SK-N-SH treated with all-trans-retinoic acid at 6 μM for 48 hours (cell line): ENCODE measurements around the gene MAP1A.
"Not testable (repeated sequence)": the region's sequence is repeated elsewhere in the genome, so short reads cannot be mapped to it uniquely, and the experiment has no call there.

Experiments used
- ATAC-seq: fragments of 200-7000 bp; cut with Tn5 transposase; 3 replicates; pipeline ENCODE4 v1.9.1; 2020; ENCODE audit warnings: mild to moderate bottlenecking, moderate library complexity
- ARNTL ChIP-seq: fragments of 450-650 bp; formaldehyde crosslinking; IDR thresholded peaks from 2 replicates; pipeline ENCODE4 v1.5.0; 2020; ENCODE audit warnings: low read depth, mild to moderate bottlenecking, moderate library complexity, borderline replicate concordance
- BACH2 ChIP-seq: fragments of 250-450 bp; sonication (Bioruptor Pico); IDR thresholded peaks from 2 replicates; pipeline ENCODE4 v1.9.0; 2021; ENCODE audit warnings: mild to moderate bottlenecking, borderline replicate concordance
- ESRRG ChIP-seq: fragments of 250-450 bp; sonication (Bioruptor Pico); IDR thresholded peaks from 2 replicates; pipeline ENCODE4 v1.6.1; 2021; ENCODE audit warnings: mild to moderate bottlenecking
- GLIS3 ChIP-seq: fragments of 250-450 bp; sonication (Bioruptor Pico); IDR thresholded peaks from 2 replicates; pipeline ENCODE4 v1.5.0; 2020; ENCODE audit warnings: mild to moderate bottlenecking, moderate library complexity
- ISL1 ChIP-seq: fragments of 250-450 bp; sonication (Bioruptor Pico); IDR thresholded peaks from 2 replicates; pipeline ENCODE4 v2.1.2; 2022; ENCODE audit warnings: mild to moderate bottlenecking, moderate library complexity
- OSR1 ChIP-seq: fragments of 250-450 bp; sonication (Bioruptor Pico); IDR thresholded peaks from 2 replicates; pipeline ENCODE4 v1.8.0; 2022; ENCODE audit warnings: moderate library complexity, mild to moderate bottlenecking, inconsistent platforms
- PATZ1 ChIP-seq: fragments of 250-450 bp; sonication (Bioruptor Pico); IDR thresholded peaks from 2 replicates; pipeline ENCODE4 v1.8.0; 2020; ENCODE audit warnings: mild to moderate bottlenecking, moderate library complexity, borderline replicate concordance
- POU6F1 ChIP-seq: fragments of 250-450 bp; sonication (Bioruptor Pico); IDR thresholded peaks from 2 replicates; pipeline ENCODE4 v1.8.0; 2021; ENCODE audit warnings: low read depth, mild to moderate bottlenecking, moderate library complexity, borderline replicate concordance
- PPARA ChIP-seq: fragments of 250-450 bp; sonication (Bioruptor Pico); IDR thresholded peaks from 2 replicates; pipeline ENCODE4 v1.5.0; 2020; ENCODE audit warnings: mild to moderate bottlenecking, borderline replicate concordance
- RARB ChIP-seq: fragments of 250-450 bp; sonication (Bioruptor Pico); IDR thresholded peaks from 2 replicates; pipeline ENCODE4 v1.8.0; 2021; ENCODE audit warnings: mild to moderate bottlenecking, moderate library complexity
- SNAI2 ChIP-seq: fragments of 250-450 bp; sonication (Bioruptor Pico); IDR thresholded peaks from 2 replicates; pipeline ENCODE4 v1.5.0; 2020; ENCODE audit warnings: mild to moderate bottlenecking, moderate library complexity
- TCF4 ChIP-seq: fragments of 250-450 bp; sonication (Bioruptor Pico); IDR thresholded peaks from 2 replicates; pipeline ENCODE4 v1.8.0; 2021; ENCODE audit warnings: mild to moderate bottlenecking, moderate library complexity, borderline replicate concordance
- TOX ChIP-seq: fragments of 250-450 bp; sonication (Bioruptor Pico); IDR thresholded peaks from 2 replicates; pipeline ENCODE4 v1.8.0; 2021; ENCODE audit warnings: mild to moderate bottlenecking, moderate library complexity, borderline replicate concordance
- TSHZ2 ChIP-seq: fragments of 250-450 bp; sonication (Bioruptor Pico); IDR thresholded peaks from 2 replicates; pipeline ENCODE4 v1.5.0; 2020; ENCODE audit warnings: mild to moderate bottlenecking, moderate library complexity
- ZC3H10 ChIP-seq: fragments of 250-450 bp; sonication (Bioruptor Pico); IDR thresholded peaks from 2 replicates; pipeline ENCODE4 v1.5.1; 2021; ENCODE audit warnings: mild to moderate bottlenecking, moderate library complexity
- ZFP30 ChIP-seq: fragments of 450-650 bp; formaldehyde crosslinking; IDR thresholded peaks from 2 replicates; pipeline ENCODE4 v1.5.0; 2022; ENCODE audit warnings: mild to moderate bottlenecking, moderate library complexity
- ZNF565 ChIP-seq: fragments of 450-650 bp; formaldehyde crosslinking; conservative IDR thresholded peaks from 2 replicates; pipeline ENCODE4 v1.5.0; 2020; ENCODE audit warnings: low read depth, mild to moderate bottlenecking, moderate library complexity
- ZNF70 ChIP-seq: fragments of 450-650 bp; formaldehyde crosslinking; IDR thresholded peaks from 2 replicates; pipeline ENCODE4 v1.5.0; 2020; ENCODE audit warnings: mild to moderate bottlenecking, moderate library complexity
- ZNF8 ChIP-seq: fragments of 450-650 bp; formaldehyde crosslinking; IDR thresholded peaks from 2 replicates; pipeline ENCODE4 v1.5.0; 2020; ENCODE audit warnings: mild to moderate bottlenecking, moderate library complexity

MAP1A gene

DNA sequence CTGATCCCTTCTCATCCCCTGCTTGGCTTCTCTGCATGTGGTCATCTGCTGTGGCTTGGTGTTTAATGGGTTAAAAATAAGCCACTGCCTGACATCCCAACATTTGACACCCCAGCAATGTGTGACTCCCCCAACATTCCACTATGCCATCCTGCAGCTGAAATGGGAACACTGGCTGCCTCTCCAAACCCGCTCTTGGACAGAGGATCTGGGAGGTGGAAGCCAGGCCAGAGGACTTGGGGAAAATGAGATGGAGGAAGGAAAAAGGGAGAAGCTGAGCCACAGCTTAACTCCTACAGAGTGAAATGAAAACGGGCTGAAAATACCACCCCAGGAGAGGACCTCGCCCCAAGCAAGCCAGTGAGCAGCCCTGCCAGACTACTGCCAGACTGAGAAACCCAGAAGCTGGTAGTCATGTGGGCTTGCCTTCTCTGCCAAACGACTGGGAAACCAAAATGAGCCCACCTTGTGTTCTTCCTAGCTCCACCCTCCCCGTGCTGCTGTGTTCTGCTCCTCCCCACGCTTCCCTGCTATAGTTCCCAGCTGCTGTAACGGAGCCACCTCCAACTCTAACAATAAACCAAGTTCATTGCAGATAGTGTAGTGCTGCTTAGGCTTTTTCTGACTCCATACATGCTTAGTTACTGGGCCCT lies 13.7 kb downstream of the MAP1A start:
- no peak; the same call in 1 of the 3 replicates for ATAC-seq
- no peak for TF ChIP-seq RARB (CRISPR knock-in tag)
- no peak for TF ChIP-seq PATZ1 (CRISPR knock-in tag)
- TF ChIP-seq TOX (CRISPR knock-in tag): no peak
- no peak for TF ChIP-seq ZNF70 (CRISPR knock-in tag)
- no peak for TF ChIP-seq POU6F1 (CRISPR knock-in tag)
- no peak for TF ChIP-seq TSHZ2 (CRISPR knock-in tag)
- no peak for TF ChIP-seq ESRRG (CRISPR knock-in tag)
- TF ChIP-seq BACH2 (CRISPR knock-in tag): no peak
- TF ChIP-seq ARNTL (CRISPR knock-in tag): no peak
- no peak for TF ChIP-seq TCF4 (CRISPR knock-in tag)
- TF ChIP-seq SNAI2 (CRISPR knock-in tag): no peak
- TF ChIP-seq ZNF565: no peak

DNA sequence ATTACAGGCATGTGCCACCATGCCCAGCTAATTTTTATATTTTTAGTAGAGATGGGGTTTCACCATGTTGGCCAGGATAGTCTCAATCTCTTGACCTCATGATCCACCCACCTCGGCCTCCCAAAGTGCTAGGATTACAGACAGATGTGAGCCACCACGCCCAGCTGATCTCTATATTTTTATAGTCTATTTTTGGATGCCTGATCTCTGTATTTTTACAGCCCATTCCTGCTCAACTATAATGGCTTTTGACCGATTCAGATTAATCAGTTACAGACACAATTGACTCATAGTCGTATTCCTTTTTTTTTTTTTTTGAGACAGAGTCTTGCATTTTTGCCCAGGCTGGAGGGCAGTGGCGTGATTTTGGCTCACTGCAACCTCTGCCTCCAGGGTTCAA lies 15.4 kb downstream of the MAP1A start:
- ATAC-seq: not testable (repeated sequence)

GRCh38 chr15:43534897-43535296 lies 17.5 kb downstream of the MAP1A start:
- ATAC-seq: no peak
- TF ChIP-seq PATZ1 (CRISPR knock-in tag) (no peak), ARNTL (CRISPR knock-in tag) (no peak), SNAI2 (CRISPR knock-in tag) (no peak), ZNF70 (CRISPR knock-in tag) (no peak), POU6F1 (CRISPR knock-in tag) (no peak), ESRRG (CRISPR knock-in tag) (no peak)

- ATAC-seq: no peak
- TF ChIP-seq RARB (CRISPR knock-in tag) (no peak), ISL1 (CRISPR knock-in tag) (no peak), SNAI2 (CRISPR knock-in tag) (no peak), ZNF8 (CRISPR knock-in tag) (no peak), TCF4 (CRISPR knock-in tag) (no peak), ZNF70 (CRISPR knock-in tag) (no peak), ZFP30 (no peak), PPARA (no peak), ZC3H10 (CRISPR knock-in tag) (no peak), GLIS3 (no peak), PATZ1 (CRISPR knock-in tag) (no peak), TSHZ2 (CRISPR knock-in tag) (no peak), OSR1 (no peak)
Measured at GRCh38 chr15:43538091-43538490, 20.7 kb downstream of the MAP1A start.
